IMR-90 (cell line): ENCODE results near the gene TCFL5. TPM values are rescaled to one million over a fixed set of nuclear protein-coding genes. Genes with fewer than 3 reads are reported as not detected.

Experiments
- ATAC-seq: fragments of 200-7000 bp; cut with Tn5 transposase; 2 replicates; pipeline ENCODE4 v1.9.1; 2020; ENCODE audit warnings: low read depth, mild to moderate bottlenecking, moderate library complexity
- BruUV-seq: library from RNA; stranded (reverse); fragments of 400-500 nt; replicated peaks from 2 replicates; lab custom pipeline; 2021; lab: Mats Ljungman, UMichigan
- CTCF ChIA-PET: fragments of 300-600 bp; formaldehyde crosslinking; extraction: SDS; loops from one replicate; lab custom pipeline; 2021; ENCODE audit warnings: antibody characterized with exemption; lab: Yijun Ruan, JAX
- POLR2A ChIA-PET: fragments of 300-600 bp; sonication (Branson Sonifier 250); formaldehyde crosslinking; loops from one replicate; lab custom pipeline; 2022; ENCODE audit warnings: antibody characterized with exemption; ENCODE audit not compliant: unreplicated experiment; lab: Charles Lee
- DNase-seq: peaks from one replicate; pipeline ENCODE4 v3.0.0; 2013
- H2AFZ ChIP-seq: replicated peaks from 2 replicates; pipeline ENCODE3; 2013; ENCODE audit warnings: low read length, mild to moderate bottlenecking; ENCODE audit not compliant: poor library complexity
- H2AK5ac ChIP-seq: 2 replicates; pipeline ENCODE4 v1.6.1; 2013; ENCODE audit warnings: low read depth, low read length, inconsistent platforms
- H2AK9ac ChIP-seq: replicated peaks from 2 replicates; pipeline ENCODE3; 2013; ENCODE audit warnings: mild to moderate bottlenecking, low read depth, low read length, moderate library complexity; ENCODE audit not compliant: poor library complexity
- H2BK120ac ChIP-seq: 2 replicates; pipeline ENCODE4 v1.6.1; 2013; ENCODE audit warnings: low read depth, low read length, inconsistent platforms
- H2BK15ac ChIP-seq: 3 replicates; pipeline ENCODE4 v1.6.1; 2013; ENCODE audit warnings: low read depth, low read length, inconsistent platforms
- H2BK20ac ChIP-seq: 2 replicates; pipeline ENCODE4 v1.6.1; 2013; ENCODE audit warnings: low read depth, mild to moderate bottlenecking, inconsistent platforms, low read length, moderate library complexity
- H2BK5ac ChIP-seq: 2 replicates; pipeline ENCODE4 v1.6.1; 2013; ENCODE audit warnings: mild to moderate bottlenecking, low read depth, low read length, inconsistent platforms; ENCODE audit not compliant: poor library complexity, severe bottlenecking
- H3K14ac ChIP-seq: replicated peaks from 2 replicates; pipeline ENCODE4 v1.6.1; 2013; ENCODE audit warnings: low read depth, low read length, inconsistent platforms
- H3K18ac ChIP-seq: 2 replicates; pipeline ENCODE4 v1.6.1; 2013; ENCODE audit warnings: low read depth, low read length, control low read depth
- H3K23ac ChIP-seq: 2 replicates; pipeline ENCODE4 v1.6.1; 2013; ENCODE audit warnings: low read depth, low read length, inconsistent platforms
- H3K27ac ChIP-seq: 2 replicates; pipeline ENCODE4 v1.5.1; 2013; ENCODE audit warnings: mild to moderate bottlenecking, control low read depth, low read length; ENCODE audit not compliant: insufficient read depth
- H3K27me3 ChIP-seq: 2 replicates; pipeline ENCODE4 v1.6.1; 2013; ENCODE audit warnings: low read length; ENCODE audit not compliant: control insufficient read depth, insufficient read depth
- H3K36me3 ChIP-seq: 2 replicates; pipeline ENCODE4 v1.6.1; 2013; ENCODE audit warnings: low read length, mixed read lengths; ENCODE audit not compliant: control insufficient read depth, insufficient read depth
- H3K4ac ChIP-seq: 2 replicates; pipeline ENCODE4 v1.6.1; 2013; ENCODE audit warnings: low read depth, low read length, inconsistent platforms
- H3K4me1 ChIP-seq: 2 replicates; pipeline ENCODE4 v1.6.1; 2013; ENCODE audit warnings: low read length, mixed read lengths; ENCODE audit not compliant: control insufficient read depth, insufficient read depth
- H3K4me2 ChIP-seq: 2 replicates; pipeline ENCODE4 v1.6.1; 2013; ENCODE audit warnings: low read depth, mild to moderate bottlenecking, control low read depth, low read length, moderate library complexity
- H3K4me3 ChIP-seq: 2 replicates; pipeline ENCODE4 v1.5.1; 2013; ENCODE audit warnings: low read depth, mild to moderate bottlenecking, control low read depth, low read length, moderate library complexity; ENCODE audit not compliant: insufficient read depth
- H3K56ac ChIP-seq: 2 replicates; pipeline ENCODE4 v1.6.1; 2013; ENCODE audit warnings: low read length, inconsistent platforms; ENCODE audit not compliant: insufficient read depth; ENCODE audit errors: extremely low read depth
- H3K79me1 ChIP-seq, 2 experiments: 2 replicates each; pipeline ENCODE4 v1.6.1; 2013; ENCODE audit warnings: low read length in 2 of 2, inconsistent platforms in 1 of 2, low read depth in 1 of 2
- H3K9ac ChIP-seq: 2 replicates; pipeline ENCODE4 v1.6.1; 2013; ENCODE audit warnings: low read depth, low read length, control low read depth
- H3K9me1 ChIP-seq: 2 replicates; pipeline ENCODE4 v1.6.1; 2013; ENCODE audit warnings: low read length, inconsistent platforms; ENCODE audit not compliant: insufficient read depth
- H3K9me3 ChIP-seq: 2 replicates; pipeline ENCODE4 v1.6.1; 2013; ENCODE audit warnings: low read length; ENCODE audit not compliant: control insufficient read depth, insufficient read depth
- H4K20me1 ChIP-seq: 2 replicates; pipeline ENCODE4 v1.6.1; 2013; ENCODE audit warnings: low read length, inconsistent platforms; ENCODE audit not compliant: insufficient read depth
- H4K5ac ChIP-seq: 2 replicates; pipeline ENCODE4 v1.6.1; 2013; ENCODE audit warnings: mild to moderate bottlenecking, low read depth, low read length, control low read depth
- H4K8ac ChIP-seq, 2 experiments: 2 replicates each; pipeline ENCODE4 v1.6.1; 2013; ENCODE audit warnings: low read depth in 2 of 2, low read length in 2 of 2, control low read depth in 1 of 2, inconsistent platforms in 1 of 2
- H4K91ac ChIP-seq: 2 replicates; pipeline ENCODE4 v1.6.1; 2013; ENCODE audit warnings: low read depth, low read length, inconsistent platforms; ENCODE audit not compliant: insufficient read depth
- ELK1 ChIP-seq: fragments of 150-350 bp; IDR thresholded peaks from 2 replicates; pipeline ENCODE4 v1.6.1; 2016; ENCODE audit warnings: low read depth, mild to moderate bottlenecking, low read length, moderate library complexity, borderline replicate concordance
- FOS ChIP-seq: fragments of 150-350 bp; IDR thresholded peaks from 2 replicates; pipeline ENCODE4 v1.6.1; 2016; ENCODE audit warnings: low read depth, low read length
- MAFK ChIP-seq: IDR thresholded peaks from 2 replicates; pipeline ENCODE4 v1.6.1; 2012; ENCODE audit warnings: low read depth, low read length, improper control_type of control experiment
- MAZ ChIP-seq: IDR thresholded peaks from 2 replicates; pipeline ENCODE4 v1.6.1; 2012; ENCODE audit warnings: low read depth, mild to moderate bottlenecking, low read length, improper control_type of control experiment, moderate library complexity, borderline replicate concordance
- MXI1 ChIP-seq: IDR thresholded peaks from 2 replicates; pipeline ENCODE4 v1.6.1; 2012; ENCODE audit warnings: low read depth, mild to moderate bottlenecking, low read length, moderate library complexity, borderline replicate concordance
- NFE2L2 ChIP-seq: fragments of 150-350 bp; IDR thresholded peaks from 2 replicates; pipeline ENCODE4 v1.6.1; 2016; ENCODE audit warnings: low read depth, mild to moderate bottlenecking, low read length
- POLR2A ChIP-seq: IDR thresholded peaks from 2 replicates; pipeline ENCODE4 v1.6.1; 2012; ENCODE audit warnings: mild to moderate bottlenecking, low read depth, low read length
- RCOR1 ChIP-seq: IDR thresholded peaks from 2 replicates; pipeline ENCODE4 v1.6.1; 2012; ENCODE audit warnings: mild to moderate bottlenecking, low read length, improper control_type of control experiment; ENCODE audit not compliant: insufficient replicate concordance
- SMC3 ChIP-seq: fragments of 150-350 bp; IDR thresholded peaks from 2 replicates; pipeline ENCODE4 v1.6.1; 2016; ENCODE audit warnings: low read depth, mild to moderate bottlenecking, antibody characterized with exemption, low read length, moderate library complexity
- WGBS, 2 experiments: methylation state at CpG; one replicate each; pipeline versions ENCODE4 v1.1.5 to v1.1.7; 2013; ENCODE audit warnings: missing lambda C conversion rate in 2 of 2; ENCODE audit not compliant: insufficient read length in 1 of 2; ENCODE audit errors: extremely low coverage in 2 of 2; 5-methylcytosine and 5-hydroxymethylcytosine counted together
- dilution Hi-C: fragments of 300-500 bp; cut with HindIII; formaldehyde crosslinking; loops from one replicate; pipeline ENCODE4 v1.14.3; 2018; ENCODE audit warnings: low sequenced_read_pairs; ENCODE audit not compliant: unreplicated experiment
- in situ Hi-C: fragments of 300-500 bp; cut with MboI; formaldehyde crosslinking; loops from 3 replicates; pipeline ENCODE4 v1.14.3; 2019; ENCODE audit warnings: low sequenced_read_pairs, inconsistent platforms, mixed read lengths
- intact Hi-C: fragments of 100-400 bp; cut with micrococcal nuclease; formaldehyde crosslinking; loops from 2 replicates; pipeline ENCODE4 v1.10.0; 2022
- polyA plus RNA-seq, 3 experiments: library from polyadenylated mRNA; depleted of rRNA; stranded (reverse); fragments of >200 nt; gene quantifications; 2 replicates each; pipeline ENCODE4 v1.2.3, GENCODE V29; 2012; ENCODE audit warnings: low replicate concordance in 1 of 3
- total RNA-seq: library from RNA; depleted of rRNA; stranded (reverse); fragments of >200 nt; gene quantifications from 2 replicates; pipeline ENCODE4 v1.2.3, GENCODE V29; 2012

Gene TCFL5
- total and polyA plus RNA-seq, 2 of the 4 experiments (the other 2 are of a cell fraction), result 6.0 to 8.2 TPM

- H2AK9ac ChIP-seq, result no peak overlapping the region
- peaks cover 14% of the 10 kb centered on the region for H3K4me1 ChIP-seq
- BruUV-seq, result no TSS peak
- no peaks in the 10 kb centered on the region for H3K36me3 ChIP-seq
- WGBS, 2 experiments, result no CpG with 5 or more reads among the region's 12 CpGs
- in situ Hi-C loops (no loop called here), intact Hi-C loops (no loop called here), dilution Hi-C loops (no loop called here)
- H4K8ac ChIP-seq, result no peak overlapping the region
- POLR2A ChIA-PET, result no interaction called here
- no peak overlapping the region for H3K4me3 ChIP-seq
- no peak overlapping the region for H3K9ac ChIP-seq
- CTCF ChIA-PET, result no interaction called here
- H4K5ac ChIP-seq, result no peak overlapping the region
- H2AK5ac ChIP-seq, result no peak overlapping the region
- no peak for ATAC-seq
- H2BK120ac ChIP-seq, result no peak overlapping the region
- no peaks in the 10 kb centered on the region for H4K20me1 ChIP-seq
- H2BK5ac ChIP-seq, result no peak overlapping the region
- no peak overlapping the region for H3K14ac ChIP-seq
- H3K4ac ChIP-seq, result no peak overlapping the region
- DNase-seq, result no peak
- H3K18ac ChIP-seq, result no peak overlapping the region
- no peak overlapping the region for H2BK20ac ChIP-seq
- H3K79me1 ChIP-seq, result no peaks in the 10 kb centered on the region
- TF ChIP-seq MXI1 (no peak), MAZ (no peak), NFE2L2 (no peak), ELK1 (no peak), RCOR1 (no peak), SMC3 (no peak), POLR2A (no peak), FOS (no peak), MAFK (no peak)
- H3K4me2 ChIP-seq, result no peak overlapping the region
- H4K91ac ChIP-seq, result no peak overlapping the region
- no peak overlapping the region for H2AFZ ChIP-seq
- no peaks in the 10 kb centered on the region for H3K9me3 ChIP-seq
- H3K23ac ChIP-seq, result no peak overlapping the region
- H3K27me3 ChIP-seq, result peaks cover 10% of the 10 kb centered on the region; the same call in 1 of the 2 replicates
- no peak overlapping the region for H2BK15ac ChIP-seq
- no peaks in the 10 kb centered on the region for H3K9me1 ChIP-seq
- H3K56ac ChIP-seq, result no peak overlapping the region
- no peak overlapping the region for H3K27ac ChIP-seq
Observed at GRCh38 chr20:62821726-62822210, 39.9 kb downstream of the TCFL5 start.
